C4-2B (cell line): ENCODE results near the gene ARHGEF9.
A peak's percentile ranks its signal among the peaks of the same experiment; 100 is the strongest.

Experiments
- H3K27ac ChIP-seq: fragments of 450-650 bp; 2 replicates; pipeline ENCODE4 v1.5.1; 2017
- CTCF ChIP-seq: fragments of 450-650 bp; conservative IDR thresholded peaks from 2 replicates; pipeline ENCODE4 v1.5.1; 2017; ENCODE audit warnings: mild to moderate bottlenecking
- ZFX ChIP-seq: fragments of 450-650 bp; IDR thresholded peaks from 2 replicates; pipeline ENCODE4 v1.6.1; 2017

The ARHGEF9 gene

GRCh38 chrX:63702556-63702955, 82.5 kb downstream of the ARHGEF9 start:
- H3K27ac ChIP-seq = no peak overlapping the region
- TF ChIP-seq CTCF (no peak), ZFX (no peak)

- no peak overlapping the region for H3K27ac ChIP-seq
These were observed 97.9 kb downstream of the ARHGEF9 start for GRCh38 chrX:63686878-63687714.

GRCh38 chrX:63680423-63680822, 104.6 kb downstream of the ARHGEF9 start:
- no peak overlapping the region for H3K27ac ChIP-seq
- TF ChIP-seq ZFX = no peak
- TF ChIP-seq CTCF = no peak

More at GRCh38 chrX:63686878-63687714, 97.9 kb downstream of the ARHGEF9 start:
- TF ChIP-seq CTCF (peak; percentile 66), ZFX (no peak)

- no peak for TF ChIP-seq CTCF
- TF ChIP-seq ZFX = no peak
- no peak overlapping the region for H3K27ac ChIP-seq
These were observed 105.6 kb downstream of the ARHGEF9 start for GRCh38 chrX:63679432-63679831.

GRCh38 chrX:63675716-63676115, 109.3 kb downstream of the ARHGEF9 start:
- TF ChIP-seq ZFX = no peak
- no peak for TF ChIP-seq CTCF
- no peak overlapping the region for H3K27ac ChIP-seq

GRCh38 chrX:63673896-63674295, 111.1 kb downstream of the ARHGEF9 start:
- TF ChIP-seq CTCF (no peak), ZFX (no peak)
- H3K27ac ChIP-seq = no peak overlapping the region

- TF ChIP-seq ZFX (no peak), CTCF (no peak)
These were observed 120.3 kb downstream of the ARHGEF9 start for GRCh38 chrX:63664741-63665140.

More at GRCh38 chrX:63664741-63665140, 120.3 kb downstream of the ARHGEF9 start:
- H3K27ac ChIP-seq = no peak overlapping the region
